Effector memory CD4-positive, alpha-beta T cell (primary cell): ENCODE measurements around the gene GNGT2.
"Not testable (repeated sequence)": the region's sequence is repeated elsewhere in the genome, so short reads cannot be mapped to it uniquely, and the experiment has no call there.

Source experiments
- DNase-seq, 3 donors: peaks; one replicate each; pipeline ENCODE4 v3.0.0-alpha.2; 2020
- H3K27ac ChIP-seq: 2 replicates; pipeline ENCODE4 v1.7.0; 2013; ENCODE audit warnings: mild to moderate bottlenecking, low read length, moderate library complexity; ENCODE audit not compliant: insufficient read depth, poor library complexity, severe bottlenecking
- H3K27me3 ChIP-seq: replicated peaks from 2 replicates; pipeline ENCODE4 v1.7.0; 2013; ENCODE audit warnings: mild to moderate bottlenecking, low read length; ENCODE audit not compliant: insufficient read depth, control insufficient read depth, poor library complexity, severe bottlenecking
- H3K36me3 ChIP-seq: 2 replicates; pipeline ENCODE4 v1.7.0; 2013; ENCODE audit warnings: mild to moderate bottlenecking, low read length, moderate library complexity; ENCODE audit not compliant: control insufficient read depth, insufficient read depth
- H3K4me1 ChIP-seq: 2 replicates; pipeline ENCODE4 v1.7.0; 2013; ENCODE audit warnings: low read length, mild to moderate bottlenecking; ENCODE audit not compliant: control insufficient read depth, insufficient read depth, poor library complexity, severe bottlenecking
- H3K4me3 ChIP-seq: 2 replicates; pipeline ENCODE4 v1.7.0; 2013; ENCODE audit warnings: low read length, low read depth, mild to moderate bottlenecking; ENCODE audit not compliant: insufficient read depth, poor library complexity, severe bottlenecking
- H3K9me3 ChIP-seq: 2 replicates; pipeline ENCODE4 v1.7.0; 2013; ENCODE audit warnings: mild to moderate bottlenecking, low read length, moderate library complexity; ENCODE audit not compliant: control insufficient read depth

Gene GNGT2

GRCh38 chr17:49180998-49181635 is 29.3 kb downstream of the GNGT2 start:
- peaks cover 3% of the 10 kb centered on the region for H3K4me1 ChIP-seq
- no peak overlapping the region for H3K4me3 ChIP-seq
- peaks cover 4% of the 10 kb centered on the region for H3K9me3 ChIP-seq
- no peak for DNase-seq
- H3K27ac ChIP-seq = no peak overlapping the region
- no peaks in the 10 kb centered on the region for H3K27me3 ChIP-seq
- no peaks in the 10 kb centered on the region for H3K36me3 ChIP-seq

GRCh38 chr17:49180303-49180702 is 30.1 kb downstream of the GNGT2 start:
- H3K4me1 ChIP-seq = peaks cover 3% of the 10 kb centered on the region
- no peak overlapping the region for H3K4me3 ChIP-seq
- no peaks in the 10 kb centered on the region for H3K36me3 ChIP-seq
- H3K27ac ChIP-seq = no peak overlapping the region
- peak; percentile 27 to 51 (median 42) for DNase-seq
- H3K9me3 ChIP-seq = peaks cover 13% of the 10 kb centered on the region
- no peaks in the 10 kb centered on the region for H3K27me3 ChIP-seq

GRCh38 chr17:49175978-49176377 is 34.4 kb downstream of the GNGT2 start:
- H3K4me3 ChIP-seq, DNase-seq, H3K27me3 ChIP-seq, H3K4me1 ChIP-seq, H3K27ac ChIP-seq, H3K36me3 ChIP-seq: not testable (repeated sequence)
- H3K9me3 ChIP-seq = peaks cover 14% of the 10 kb centered on the region

- not testable (repeated sequence) for H3K9me3 ChIP-seq, H3K27ac ChIP-seq, DNase-seq, H3K4me3 ChIP-seq, H3K4me1 ChIP-seq, H3K36me3 ChIP-seq, H3K27me3 ChIP-seq
Observed at GRCh38 chr17:49170711-49171110, 39.7 kb downstream of the GNGT2 start.

GRCh38 chr17:49170216-49170615 is 40.2 kb downstream of the GNGT2 start:
- Histone ChIP-seq H3K4me1 (no peaks in the 10 kb centered on the region), H3K9me3 (peaks cover under 1% of the 10 kb centered on the region), H3K4me3 (no peak overlapping the region), H3K27me3 (peaks cover 6% of the 10 kb centered on the region), H3K27ac (no peak overlapping the region), H3K36me3 (no peaks in the 10 kb centered on the region)
- no peak for DNase-seq

GRCh38 chr17:49168706-49169105 is 41.7 kb downstream of the GNGT2 start:
- no peak overlapping the region for H3K27ac ChIP-seq
- DNase-seq = no peak
- H3K4me1 ChIP-seq = no peaks in the 10 kb centered on the region
- no peaks in the 10 kb centered on the region for H3K36me3 ChIP-seq
- no peaks in the 10 kb centered on the region for H3K9me3 ChIP-seq
- H3K4me3 ChIP-seq = no peak overlapping the region
- H3K27me3 ChIP-seq = peaks cover 6% of the 10 kb centered on the region

GRCh38 chr17:49165143-49165542 is 45.2 kb downstream of the GNGT2 start:
- DNase-seq = no peak
- Histone ChIP-seq H3K9me3 (no peaks in the 10 kb centered on the region), H3K4me3 (no peak overlapping the region), H3K27ac (no peak overlapping the region), H3K4me1 (no peaks in the 10 kb centered on the region), H3K36me3 (no peaks in the 10 kb centered on the region), H3K27me3 (peaks cover 10% of the 10 kb centered on the region)

- no peaks in the 10 kb centered on the region for H3K9me3 ChIP-seq
- no peak for DNase-seq
- no peak overlapping the region for H3K27ac ChIP-seq
- no peaks in the 10 kb centered on the region for H3K36me3 ChIP-seq
- no peaks in the 10 kb centered on the region for H3K4me1 ChIP-seq
- H3K4me3 ChIP-seq = no peak overlapping the region
- peaks cover 4% of the 10 kb centered on the region for H3K27me3 ChIP-seq
Observed at GRCh38 chr17:49162866-49163265, 47.5 kb downstream of the GNGT2 start.

GRCh38 chr17:49157784-49158183 is 52.6 kb downstream of the GNGT2 start:
- Histone ChIP-seq H3K27ac (no peak overlapping the region), H3K4me1 (no peaks in the 10 kb centered on the region), H3K4me3 (no peak overlapping the region), H3K27me3 (peaks cover 4% of the 10 kb centered on the region), H3K9me3 (no peaks in the 10 kb centered on the region), H3K36me3 (no peaks in the 10 kb centered on the region)
- no peak for DNase-seq

- H3K27ac ChIP-seq = no peak overlapping the region
- H3K36me3 ChIP-seq = no peaks in the 10 kb centered on the region
- H3K27me3 ChIP-seq = peaks cover 4% of the 10 kb centered on the region
- H3K4me3 ChIP-seq = no peak overlapping the region
- no peaks in the 10 kb centered on the region for H3K4me1 ChIP-seq
- no peaks in the 10 kb centered on the region for H3K9me3 ChIP-seq
- DNase-seq = no peak
Observed at GRCh38 chr17:49156256-49156655, 54.1 kb downstream of the GNGT2 start.
